ENCODE measurements around the gene ZSWIM3.
"Not testable (repeated sequence)": the region's sequence is repeated elsewhere in the genome, so short reads cannot be mapped to it uniquely, and the experiment has no call there.

ZSWIM3 gene

GRCh38 chr20:45890985-45891983 is 33.9 kb downstream of the ZSWIM3 start, which contains the start of the genes CTSA and NEURL2:
CTSA (plus strand) TSS chr20:45891335; CDS start chr20:45891569, 234 bp downstream.
NEURL2 (minus strand) TSS chr20:45891208; CDS start chr20:45890991, 217 bp downstream.
- DNase-seq (ENCODE audit: low read depth) = peak; percentile 73

GRCh38 chr20:45892049-45892825 is 34.8 kb downstream of the ZSWIM3 start:
- DNase-seq (ENCODE audit: low read depth) = no peak

GRCh38 chr20:45892828-45893500 is 35.5 kb downstream of the ZSWIM3 start:
- DNase-seq (ENCODE audit: low read depth) = no peak

GRCh38 chr20:45893831-45894230 is 36.4 kb downstream of the ZSWIM3 start:
- no peak for DNase-seq (ENCODE audit: low read depth)

- no peak for DNase-seq (ENCODE audit: low read depth)
These were observed 37.4 kb downstream of the ZSWIM3 start for GRCh38 chr20:45894797-45895196.

GRCh38 chr20:45896641-45897161 is 39.3 kb downstream of the ZSWIM3 start:
- DNase-seq (ENCODE audit: low read depth) = no peak

GRCh38 chr20:45897289-45897688 is 39.9 kb downstream of the ZSWIM3 start:
- DNase-seq (ENCODE audit: low read depth) = no peak

GRCh38 chr20:45897692-45898091 is 40.3 kb downstream of the ZSWIM3 start:
- no peak for DNase-seq (ENCODE audit: low read depth)

GRCh38 chr20:45898285-45898684 is 40.9 kb downstream of the ZSWIM3 start:
- no peak for DNase-seq (ENCODE audit: low read depth)

GRCh38 chr20:45899046-45899835 is 41.8 kb downstream of the ZSWIM3 start:
- no peak for DNase-seq (ENCODE audit: low read depth)

GRCh38 chr20:45901332-45901731 is 43.9 kb downstream of the ZSWIM3 start:
- DNase-seq (ENCODE audit: low read depth) = not testable (repeated sequence)

GRCh38 chr20:45902199-45902701 is 44.8 kb downstream of the ZSWIM3 start:
- no peak for DNase-seq (ENCODE audit: low read depth)

- no peak for DNase-seq (ENCODE audit: low read depth)
These were observed 47.4 kb downstream of the ZSWIM3 start for GRCh38 chr20:45904583-45905504.

GRCh38 chr20:45905505-45906079 is 48.2 kb downstream of the ZSWIM3 start:
- no peak for DNase-seq (ENCODE audit: low read depth)

- no peak for DNase-seq (ENCODE audit: low read depth)
These were observed 50.0 kb downstream of the ZSWIM3 start for GRCh38 chr20:45907219-45907948.

GRCh38 chr20:45908084-45908483 is 50.7 kb downstream of the ZSWIM3 start:
- no peak for DNase-seq (ENCODE audit: low read depth)

GRCh38 chr20:45909336-45909808 is 52.0 kb downstream of the ZSWIM3 start:
- no peak for DNase-seq (ENCODE audit: low read depth)
